22Rv1 (cell line): ENCODE measurements around the gene SGK1.

Experiments used
- CTCF ChIP-seq: fragments of 450-650 bp; IDR thresholded peaks from 2 replicates; pipeline ENCODE4 v1.5.1; 2017; ENCODE audit warnings: mild to moderate bottlenecking
- ZFX ChIP-seq: fragments of 450-650 bp; IDR thresholded peaks from 2 replicates; pipeline ENCODE4 v1.6.1; 2017; ENCODE audit warnings: antibody characterized with exemption, borderline replicate concordance

DNA sequence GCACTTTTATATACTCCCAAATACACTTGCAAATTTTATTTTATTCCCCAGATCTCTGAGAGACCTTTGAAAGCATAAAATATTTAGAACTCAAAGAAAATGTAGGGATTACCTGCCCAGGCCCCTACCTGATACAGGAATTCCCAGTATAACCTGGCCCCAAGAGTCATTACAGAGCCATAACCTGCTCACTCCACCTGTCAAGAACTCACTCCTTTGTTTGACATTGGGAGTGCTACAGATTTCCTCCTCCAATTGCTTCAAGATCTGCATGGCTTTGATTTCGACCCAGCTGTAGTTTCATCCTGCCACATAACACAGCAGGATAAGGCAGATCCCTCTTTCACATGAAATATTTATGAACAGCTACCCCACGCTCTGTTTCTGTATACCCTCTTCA, 169.3 kb downstream of the SGK1 start:
- TF ChIP-seq CTCF (no peak), ZFX (no peak)
